Right lobe of liver (tissue), 4 donors: Measurements from ENCODE around the gene P2RX7.

Source experiments
- CTCF ChIP-seq, 4 donors: fragments of 200-600 bp in 3 of 4; fragments of 450-650 bp in 1 of 4; IDR thresholded peaks; one replicate each; pipeline versions ENCODE4 v1.5.1 to v1.8.0; 2016 to 2022; ENCODE audit warnings: antibody characterized with exemption in 4 of 4, mild to moderate bottlenecking in 2 of 4
- POLR2A ChIP-seq: fragments of 450-650 bp; IDR thresholded peaks from one replicate; pipeline ENCODE4 v1.6.1; 2017; ENCODE audit warnings: antibody characterized with exemption, mild to moderate bottlenecking
- donor health status: DM: no; HTN: no; CAD: no.
- donor health status: DM: no; HTN: no; CAD: no.
- donor health status: DM: no; HTN: yes; CAD: no.

DNA sequence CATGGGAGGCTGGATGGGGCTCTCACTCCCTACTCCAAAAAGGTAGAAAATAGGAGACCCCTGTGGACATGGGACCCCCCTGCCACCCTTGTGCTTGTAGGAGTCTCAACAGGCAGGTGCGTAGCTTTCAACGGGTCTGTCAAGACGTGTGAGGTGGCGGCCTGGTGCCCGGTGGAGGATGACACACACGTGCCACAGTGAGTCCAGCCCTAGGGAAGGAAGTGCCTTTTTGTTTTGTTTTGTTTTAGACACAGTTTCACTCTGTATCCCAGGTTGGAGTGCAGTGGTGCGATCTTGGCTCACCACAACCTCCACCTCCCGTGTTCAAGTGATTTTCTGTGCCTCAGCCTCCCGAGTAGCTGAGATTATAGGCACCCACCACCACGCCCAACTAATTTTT lies 90.2 kb downstream of the P2RX7 start:
- no peak for TF ChIP-seq CTCF (IDR thresholded peaks at IDR 0.05)
- no peak for TF ChIP-seq POLR2A
